Middle frontal gyrus (tissue), 1 donor: ENCODE results near the gene KLHL22.
"Not testable (repeated sequence)": the region's sequence is repeated elsewhere in the genome, so short reads cannot be mapped to it uniquely, and the experiment has no call there.

ENCODE experiments used
- DNase-seq: peaks from one replicate; pipeline ENCODE4 v3.0.0-alpha.2; 2015; ENCODE audit warnings: low spot score; ENCODE audit errors: extremely low spot score

The KLHL22 gene

GRCh38 chr22:20504293-20504922, 8.8 kb upstream of the KLHL22 start:
- not testable (repeated sequence) for DNase-seq

- DNase-seq: no peak
Measured at GRCh38 chr22:20503816-20504215, 8.2 kb upstream of the KLHL22 start.

- no peak for DNase-seq
Measured at GRCh38 chr22:20499769-20500168, 4.2 kb upstream of the KLHL22 start.

GRCh38 chr22:20498913-20499312, 3.3 kb upstream of the KLHL22 start:
- no peak for DNase-seq

GRCh38 chr22:20497426-20497825, 1.8 kb upstream of the KLHL22 start:
- no peak for DNase-seq

GRCh38 chr22:20495861-20496681, 476 bp upstream of the KLHL22 start:
- DNase-seq: peak; percentile 87

GRCh38 chr22:20491346-20491745, 4.2 kb downstream of the KLHL22 start:
- DNase-seq: no peak

GRCh38 chr22:20490941-20491307, 4.7 kb downstream of the KLHL22 start:
- no peak for DNase-seq

- no peak for DNase-seq
Measured at GRCh38 chr22:20490183-20490940, 5.2 kb downstream of the KLHL22 start.

- DNase-seq: no peak
Measured at GRCh38 chr22:20488946-20489345, 6.6 kb downstream of the KLHL22 start.

- DNase-seq: no peak
Measured at GRCh38 chr22:20487715-20488114, 7.9 kb downstream of the KLHL22 start.

GRCh38 chr22:20486229-20486628, 9.4 kb downstream of the KLHL22 start:
- no peak for DNase-seq

- DNase-seq: no peak
Measured at GRCh38 chr22:20484948-20485683, 10.5 kb downstream of the KLHL22 start.

- no peak for DNase-seq
Measured at GRCh38 chr22:20483771-20484170, 11.8 kb downstream of the KLHL22 start.

- DNase-seq: not testable (repeated sequence)
Measured at GRCh38 chr22:20483143-20483506, 12.5 kb downstream of the KLHL22 start.

- DNase-seq: no peak
Measured at GRCh38 chr22:20479612-20480196, 15.9 kb downstream of the KLHL22 start.

GRCh38 chr22:20478059-20478458, 17.5 kb downstream of the KLHL22 start:
- not testable (repeated sequence) for DNase-seq

GRCh38 chr22:20475569-20475968, 20.0 kb downstream of the KLHL22 start:
- not testable (repeated sequence) for DNase-seq

GRCh38 chr22:20475115-20475436, 20.5 kb downstream of the KLHL22 start:
- DNase-seq: no peak

GRCh38 chr22:20472629-20473442, 22.8 kb downstream of the KLHL22 start:
- no peak for DNase-seq
